Neural cell (in vitro differentiated cells): ENCODE measurements around the gene WDR74. TPM values are rescaled to one million over a fixed set of nuclear protein-coding genes. Genes with fewer than 3 reads are reported as not detected.
"Not testable (repeated sequence)": the region's sequence is repeated elsewhere in the genome, so short reads cannot be mapped to it uniquely, and the experiment has no call there.

Experiments
- H2AFZ ChIP-seq: fragments of 200-600, 300-800 bp; sonication (generic), shearing (Covaris generic); 2 replicates; pipeline ENCODE4 v1.6.0; 2014; ENCODE audit warnings: low read depth, mild to moderate bottlenecking, antibody characterized with exemption, low read length, moderate library complexity
- H3F3A ChIP-seq: fragments of 200-600 bp; shearing (Covaris generic); 2 replicates; pipeline ENCODE4 v1.6.1; 2016; ENCODE audit warnings: mild to moderate bottlenecking, moderate library complexity, mixed read lengths, antibody characterized with exemption, low read length; ENCODE audit not compliant: insufficient read depth, poor library complexity, severe bottlenecking
- H3K27ac ChIP-seq: fragments of 200-600, 300-800 bp; sonication (generic), shearing (Covaris generic); 2 replicates; pipeline ENCODE4 v1.5.1; 2014; ENCODE audit warnings: mild to moderate bottlenecking, low read length, moderate library complexity
- H3K27me3 ChIP-seq: fragments of 300-800, 200-600 bp; sonication (generic), shearing (Covaris generic); 2 replicates; pipeline ENCODE4 v1.6.0; 2014; ENCODE audit warnings: mild to moderate bottlenecking, low read depth, low read length, moderate library complexity; ENCODE audit not compliant: insufficient read depth
- H3K36me3 ChIP-seq: fragments of 300-800, 200-600 bp; sonication (generic), shearing (Covaris generic); 2 replicates; pipeline ENCODE4 v1.5.1; 2014; ENCODE audit warnings: mild to moderate bottlenecking, antibody characterized with exemption, low read length, moderate library complexity; ENCODE audit not compliant: insufficient read depth
- H3K4me2 ChIP-seq: fragments of 300-800, 200-600 bp; sonication (generic), shearing (Covaris generic); 2 replicates; pipeline ENCODE4 v1.6.0; 2014; ENCODE audit warnings: mild to moderate bottlenecking, low read length
- H3K4me3 ChIP-seq: fragments of 300-800, 200-600 bp; sonication (generic), shearing (Covaris generic); 2 replicates; pipeline ENCODE4 v1.5.1; 2014; ENCODE audit warnings: mild to moderate bottlenecking, low read length, moderate library complexity
- H3K79me2 ChIP-seq: fragments of 200-600 bp; shearing (Covaris generic); replicated peaks from 2 replicates; pipeline ENCODE4 v1.6.0; 2014; ENCODE audit warnings: mild to moderate bottlenecking, low read length, moderate library complexity; ENCODE audit not compliant: insufficient read depth
- H3K9ac ChIP-seq: fragments of 300-800, 200-600 bp; sonication (generic), shearing (Covaris generic); 2 replicates; pipeline ENCODE4 v1.6.1; 2016; ENCODE audit warnings: mild to moderate bottlenecking, low read length, mixed read lengths
- H3K9me2 ChIP-seq: fragments of 200-600 bp; shearing (Covaris generic); 2 replicates; pipeline ENCODE4 v1.6.1; 2016; ENCODE audit warnings: mild to moderate bottlenecking, low read length, mixed read lengths; ENCODE audit not compliant: insufficient read depth
- H3K9me3 ChIP-seq: fragments of 200-600, 300-800 bp; sonication (generic), shearing (Covaris generic); 2 replicates; pipeline ENCODE4 v1.6.1; 2016; ENCODE audit warnings: mild to moderate bottlenecking, mixed run types, low read length, moderate library complexity, mixed read lengths
- H4K20me1 ChIP-seq: fragments of 200-600 bp; shearing (Covaris generic); 2 replicates; pipeline ENCODE4 v1.6.1; 2016; ENCODE audit warnings: mild to moderate bottlenecking, mixed run types; ENCODE audit not compliant: insufficient read depth
- CTCF ChIP-seq: fragments of 450-650 bp; IDR thresholded peaks from 2 replicates; pipeline ENCODE4 v1.5.1; 2014; ENCODE audit warnings: antibody characterized with exemption, mild to moderate bottlenecking, moderate library complexity; ENCODE audit not compliant: poor library complexity, severe bottlenecking
- EP300 ChIP-seq: fragments of 450-650 bp; conservative IDR thresholded peaks from 2 replicates; pipeline ENCODE4 v1.6.1; 2014; ENCODE audit warnings: antibody characterized with exemption, mild to moderate bottlenecking, moderate library complexity; ENCODE audit not compliant: poor library complexity, severe bottlenecking
- EZH2 ChIP-seq: fragments of 200-600, 300-800 bp; shearing (Covaris generic), sonication (generic); IDR thresholded peaks from 2 replicates; pipeline ENCODE4 v1.6.1; 2014; ENCODE audit warnings: antibody characterized with exemption, low read length, borderline replicate concordance, mild to moderate bottlenecking; ENCODE audit not compliant: insufficient read depth, poor library complexity, severe bottlenecking
- MXI1 ChIP-seq: fragments of 450-650 bp; conservative IDR thresholded peaks from 2 replicates; pipeline ENCODE4 v1.6.1; 2014; ENCODE audit warnings: antibody characterized with exemption, mild to moderate bottlenecking; ENCODE audit not compliant: poor library complexity, severe bottlenecking
- POLR2AphosphoS5 ChIP-seq: IDR thresholded peaks from 2 replicates; pipeline ENCODE4 v1.6.1; 2012
- RAD21 ChIP-seq: fragments of 450-650 bp; conservative IDR thresholded peaks from 2 replicates; pipeline ENCODE4 v1.6.1; 2014; ENCODE audit warnings: antibody characterized with exemption, mild to moderate bottlenecking, moderate library complexity
- REST ChIP-seq: IDR thresholded peaks from 2 replicates; pipeline ENCODE4 v1.6.1; 2012; ENCODE audit warnings: borderline replicate concordance
- SMC3 ChIP-seq: fragments of 450-650 bp; conservative IDR thresholded peaks from 2 replicates; pipeline ENCODE4 v1.6.1; 2014; ENCODE audit warnings: antibody characterized with exemption, mild to moderate bottlenecking, moderate library complexity; ENCODE audit not compliant: poor library complexity
- TAF1 ChIP-seq: IDR thresholded peaks from 2 replicates; pipeline ENCODE4 v1.6.1; 2012; ENCODE audit warnings: low read depth
- polyA plus RNA-seq: library from polyadenylated mRNA; depleted of rRNA; stranded (reverse); fragments of >200 nt; gene quantifications from 2 replicates; pipeline ENCODE4 v1.2.3, GENCODE V29; 2014

The WDR74 gene
- polyA plus RNA-seq, 1 donor from 2014 or later = 50.4 TPM

DNA sequence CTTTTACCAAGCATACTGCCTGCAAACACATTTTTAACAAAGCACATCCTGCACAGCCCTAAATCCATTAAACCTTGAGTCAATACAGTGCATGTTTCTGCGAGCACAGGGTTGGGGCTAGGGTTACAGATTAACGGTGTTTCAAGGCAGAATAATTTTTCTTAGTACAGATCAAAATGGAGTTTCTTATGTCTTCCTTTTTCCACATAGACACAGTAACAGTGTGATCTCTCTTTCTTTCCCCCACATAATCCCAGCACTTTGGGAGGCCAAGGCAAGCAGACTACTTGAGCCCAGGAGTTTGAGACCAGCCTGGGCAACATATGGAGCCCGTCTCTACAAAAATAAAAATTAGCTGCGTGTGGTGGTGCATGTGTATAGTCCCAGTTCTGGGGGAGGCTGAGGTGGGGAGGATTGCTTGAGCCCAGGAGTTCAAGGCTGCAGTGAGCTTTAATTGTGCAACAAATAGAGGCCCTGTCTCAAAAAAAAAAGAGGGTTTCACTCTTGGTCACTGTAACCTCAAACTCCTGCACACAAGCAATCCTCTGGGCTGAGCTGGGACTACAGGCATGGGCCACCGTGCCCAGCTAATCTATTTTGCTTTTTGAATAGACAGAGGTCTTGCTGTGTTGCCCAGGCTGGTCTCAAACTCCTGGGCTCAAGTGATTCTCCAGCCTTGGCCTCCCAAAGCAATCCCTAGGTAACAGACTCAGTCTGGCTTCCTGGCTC, 21.6 kb upstream of the WDR74 start:
- Histone ChIP-seq H3K9me2 (no peaks in the 10 kb centered on the region), H3F3A (no peaks in the 10 kb centered on the region), H3K27me3 (no peaks in the 10 kb centered on the region), H2AFZ (no peak overlapping the region), H3K36me3 (no peaks in the 10 kb centered on the region), H3K9me3 (no peaks in the 10 kb centered on the region), H3K4me2 (no peak overlapping the region), H3K27ac (no peak overlapping the region), H4K20me1 (no peaks in the 10 kb centered on the region), H3K9ac (no peak overlapping the region), H3K79me2 (peaks cover 17% of the 10 kb centered on the region), H3K4me3 (no peak overlapping the region)
- TF ChIP-seq CTCF = no peak

DNA sequence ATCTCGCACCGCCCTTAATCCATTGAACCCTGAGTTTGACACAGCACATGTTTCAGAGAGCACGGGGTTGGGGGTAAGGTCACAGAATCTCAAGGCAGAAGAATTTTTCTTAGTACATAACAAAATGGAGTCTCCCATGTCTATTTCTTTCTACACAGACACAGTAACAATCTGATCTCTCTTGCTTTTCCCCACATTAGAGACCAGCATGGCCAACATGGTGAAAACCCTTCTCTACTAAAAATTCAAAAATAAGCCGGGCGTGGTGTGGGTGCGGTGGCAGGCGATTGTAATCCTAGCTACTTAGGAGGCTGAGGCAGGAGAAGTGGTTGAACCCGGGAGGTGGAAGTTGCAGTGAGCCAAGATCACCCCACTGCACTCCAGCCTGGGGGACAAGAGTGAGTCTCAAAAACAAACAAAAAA, 19.9 kb upstream of the WDR74 start:
- not testable (repeated sequence) for H3K36me3 ChIP-seq, H3K27ac ChIP-seq, H3K9me2 ChIP-seq, H3K27me3 ChIP-seq, H4K20me1 ChIP-seq, H3K9ac ChIP-seq, H3K4me3 ChIP-seq, H3K4me2 ChIP-seq, H3K9me3 ChIP-seq, H2AFZ ChIP-seq, H3F3A ChIP-seq
- H3K79me2 ChIP-seq = peaks cover 31% of the 10 kb centered on the region

DNA sequence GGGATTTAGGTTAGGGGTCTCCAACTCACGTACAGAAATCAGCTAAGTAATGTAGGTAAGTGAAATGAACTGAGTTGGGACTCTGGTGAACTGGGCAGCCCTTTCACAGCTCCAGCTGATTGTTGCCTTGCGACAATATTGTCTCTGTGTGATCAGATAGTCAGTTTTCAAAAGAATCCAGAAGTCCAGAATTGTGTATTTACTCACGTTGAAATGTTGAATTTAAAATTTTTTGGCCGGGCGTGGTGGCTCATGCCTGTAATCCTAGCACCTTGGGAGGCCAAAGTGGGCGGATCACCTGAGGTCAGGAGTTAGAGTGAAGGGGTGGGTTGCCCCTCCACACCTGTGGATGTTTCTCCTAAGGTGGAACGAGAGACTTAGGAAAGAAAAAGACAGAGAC, 18.8 kb upstream of the WDR74 start:
- H3K36me3 ChIP-seq = peaks cover 10% of the 10 kb centered on the region
- no peak overlapping the region for H3K9ac ChIP-seq
- H4K20me1 ChIP-seq = no peaks in the 10 kb centered on the region
- H3K79me2 ChIP-seq = peaks cover 40% of the 10 kb centered on the region
- H3K27ac ChIP-seq = no peak overlapping the region
- no peaks in the 10 kb centered on the region for H3K9me3 ChIP-seq
- TF ChIP-seq TAF1 (no peak), EZH2 (no peak), POLR2AphosphoS5 (no peak), CTCF (no peak), RAD21 (no peak), EP300 (no peak), REST (no peak), SMC3 (no peak), MXI1 (no peak)
- H3K27me3 ChIP-seq = no peaks in the 10 kb centered on the region
- H3F3A ChIP-seq = peaks cover 4% of the 10 kb centered on the region
- H3K4me2 ChIP-seq = no peak overlapping the region
- H2AFZ ChIP-seq = no peak overlapping the region
- no peak overlapping the region for H3K4me3 ChIP-seq
- H3K9me2 ChIP-seq = no peaks in the 10 kb centered on the region
